GM13977 (cell line): ENCODE measurements around the gene PTPN14.

ENCODE experiments used
- DNase-seq: peaks from one replicate; pipeline ENCODE4 v3.0.0; 2012; ENCODE audit warnings: low spot score
- CTCF ChIP-seq: IDR thresholded peaks from 2 replicates; pipeline ENCODE4 v1.5.1; 2012; ENCODE audit warnings: mild to moderate bottlenecking, control low read depth; ENCODE audit not compliant: insufficient read depth; ENCODE audit errors: extremely low read depth, missing control alignments
- in situ Hi-C: fragments of 300-500 bp; cut with MboI; formaldehyde crosslinking; loops from one replicate; pipeline ENCODE4 v1.12.0; 2022; ENCODE audit warnings: low sequenced_read_pairs, low pct_unique_long_range_greater_than_20kb, mixed read lengths, inconsistent platforms; ENCODE audit not compliant: unreplicated experiment

The PTPN14 gene

GRCh38 chr1:214448536-214448935 is 102.9 kb downstream of the PTPN14 start:
- in situ Hi-C loops, result no loop called here
- DNase-seq, result no peak
- no peak for TF ChIP-seq CTCF

GRCh38 chr1:214447557-214447871 is 103.9 kb downstream of the PTPN14 start:
- TF ChIP-seq CTCF, result no peak
- DNase-seq, result no peak
- in situ Hi-C loops, result no loop called here

- no peak for TF ChIP-seq CTCF
These were observed 104.4 kb downstream of the PTPN14 start for GRCh38 chr1:214446772-214447556.

GRCh38 chr1:214445831-214446614 is 105.4 kb downstream of the PTPN14 start:
- in situ Hi-C loops, result no loop called here
- DNase-seq, result no peak
- no peak for TF ChIP-seq CTCF

More at GRCh38 chr1:214446772-214447556, 104.4 kb downstream of the PTPN14 start:
- DNase-seq, result no peak
- in situ Hi-C loops, result no loop called here

GRCh38 chr1:214445199-214445598 is 106.2 kb downstream of the PTPN14 start:
- no peak for TF ChIP-seq CTCF
- no peak for DNase-seq
- in situ Hi-C loops, result no loop called here

- no peak for DNase-seq
- in situ Hi-C loops, result no loop called here
- TF ChIP-seq CTCF, result no peak
These were observed 107.0 kb downstream of the PTPN14 start for GRCh38 chr1:214444182-214444939.
